ENCODE data around the gene NBEA. TPM values are rescaled to one million over a fixed set of nuclear protein-coding genes. Genes with fewer than 3 reads are reported as not detected.

NBEA gene
- total and polyA plus RNA-seq, 2 experiments from 2014 or later = 9.1 to 29.1 TPM

GRCh38 chr13:35534343-35534742 lies 592.3 kb downstream of the NBEA start:
- H3K27me3 Mint-ChIP-seq (ENCODE audit: insufficient read depth, low read depth, poor library complexity) = no peaks in the 10 kb centered on the region
- Histone ChIP-seq H3K9me2 (ENCODE audit: insufficient read depth) (no peaks in the 10 kb centered on the region), H3K4me3 (no peak overlapping the region), H3K4me2 (no peak overlapping the region), H3K27ac (ENCODE audit: low read depth) (no peak overlapping the region), H2AFZ (no peak overlapping the region), H3K36me3 (ENCODE audit: insufficient read depth) (no peaks in the 10 kb centered on the region), H3K4me1 (ENCODE audit: insufficient read depth) (peaks cover 17% of the 10 kb centered on the region), H3K27me3 (ENCODE audit: insufficient read depth) (no peaks in the 10 kb centered on the region), H4K20me1 (replicated peaks; ENCODE audit: insufficient read depth) (no peaks in the 10 kb centered on the region), H3K79me2 (replicated peaks; ENCODE audit: insufficient read depth) (no peaks in the 10 kb centered on the region), H3F3A (replicated peaks; ENCODE audit: low read depth) (no peaks in the 10 kb centered on the region)
- H3K9me3 Mint-ChIP-seq = no peaks in the 10 kb centered on the region
- no peaks in the 10 kb centered on the region for H3K36me3 Mint-ChIP-seq (ENCODE audit: low read depth)
- H3K4me3 Mint-ChIP-seq = no peak overlapping the region
- peaks cover 26% of the 10 kb centered on the region for H3K4me1 Mint-ChIP-seq
- ATAC-seq = peak; percentile 48
- H3K27ac Mint-ChIP-seq = peak overlapping the region; percentile 5
- TF ChIP-seq CTCF (conservative IDR thresholded peaks at IDR 0.05; ENCODE audit: low read depth in 2 of 2) = no peak
- TF ChIP-seq ETS1 (IDR thresholded peaks at IDR 0.05) = no peak
- no peak for TF ChIP-seq STAT1 (IDR thresholded peaks at IDR 0.05; ENCODE audit: unreplicated experiment)
- TF ChIP-seq JUNB (IDR thresholded peaks at IDR 0.05; ENCODE audit: unreplicated experiment) = no peak
- no peak for TF ChIP-seq CREB1 (CRISPR knock-in tag; IDR thresholded peaks at IDR 0.05; ENCODE audit: low read depth)
- no peak for TF ChIP-seq ZNF331 (CRISPR knock-in tag; IDR thresholded peaks at IDR 0.05; ENCODE audit: low read depth)
- no peak for TF ChIP-seq POLR2AphosphoS5 (IDR thresholded peaks at IDR 0.05; ENCODE audit: low read depth)
- peak; percentile 17 for DNase-seq (ENCODE audit: low spot score)

GRCh38 chr13:35548790-35549189 lies 606.7 kb downstream of the NBEA start:
- no peaks in the 10 kb centered on the region for H3K79me2 ChIP-seq (replicated peaks; ENCODE audit: insufficient read depth)
- Mint-ChIP-seq H3K36me3 (ENCODE audit: low read depth) (no peaks in the 10 kb centered on the region), H3K9me3 (no peaks in the 10 kb centered on the region), H3K4me1 (no peaks in the 10 kb centered on the region), H3K4me3 (no peak overlapping the region), H3K27ac (no peak overlapping the region), H3K27me3 (ENCODE audit: insufficient read depth, low read depth, poor library complexity) (peaks cover 2% of the 10 kb centered on the region)
- H3K36me3 ChIP-seq (ENCODE audit: insufficient read depth) = no peaks in the 10 kb centered on the region
- ATAC-seq = no peak
- no peak overlapping the region for H3K27ac ChIP-seq (ENCODE audit: low read depth)
- no peaks in the 10 kb centered on the region for H3K9me2 ChIP-seq (ENCODE audit: insufficient read depth)
- no peaks in the 10 kb centered on the region for H4K20me1 ChIP-seq (replicated peaks; ENCODE audit: insufficient read depth)
- H3K27me3 ChIP-seq (ENCODE audit: insufficient read depth) = no peaks in the 10 kb centered on the region
- no peaks in the 10 kb centered on the region for H3F3A ChIP-seq (replicated peaks; ENCODE audit: low read depth)
- H2AFZ ChIP-seq = no peak overlapping the region
- DNase-seq (ENCODE audit: low spot score) = no peak
- H3K4me1 ChIP-seq (ENCODE audit: insufficient read depth) = no peaks in the 10 kb centered on the region
- TF ChIP-seq NANOG (IDR thresholded peaks at IDR 0.05; ENCODE audit: borderline replicate concordance) = no peak
- TF ChIP-seq ZNF331 (CRISPR knock-in tag; IDR thresholded peaks at IDR 0.05; ENCODE audit: low read depth) = no peak
- no peak for TF ChIP-seq STAT1 (IDR thresholded peaks at IDR 0.05; ENCODE audit: unreplicated experiment)
- no peak for TF ChIP-seq JUNB (IDR thresholded peaks at IDR 0.05; ENCODE audit: unreplicated experiment)
- no peak for TF ChIP-seq EZH2phosphoT487 (IDR thresholded peaks at IDR 0.05; ENCODE audit: unreplicated experiment)
- no peak for TF ChIP-seq POLR2AphosphoS5 (IDR thresholded peaks at IDR 0.05; ENCODE audit: low read depth)
- no peak for TF ChIP-seq CREB1 (CRISPR knock-in tag; IDR thresholded peaks at IDR 0.05; ENCODE audit: low read depth)
- no peak overlapping the region for H3K4me3 ChIP-seq
- no peak overlapping the region for H3K4me2 ChIP-seq

Data from GM23338 (cell line).